Measurements from ENCODE around the gene MAPKAPK3.

MAPKAPK3 gene

DNA sequence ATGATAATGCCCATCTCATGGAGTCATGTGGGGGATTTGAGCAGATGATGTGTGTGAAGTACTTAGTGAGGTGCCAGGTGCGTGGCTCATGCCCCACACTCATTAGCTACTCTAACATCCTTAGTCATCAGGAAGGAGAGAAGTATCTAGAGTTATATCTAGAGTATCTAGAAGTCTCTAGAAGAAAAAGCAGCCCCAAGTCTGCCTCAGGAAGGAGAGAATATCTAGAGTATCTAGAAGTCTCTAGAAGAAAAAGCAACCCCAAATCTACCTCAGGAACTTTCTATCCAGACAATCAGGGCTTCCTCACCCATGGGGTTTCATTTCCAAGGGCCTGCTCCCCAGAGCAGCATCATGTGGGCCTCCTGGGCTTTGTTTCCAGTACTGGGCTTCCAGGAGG is 33.1 kb downstream of the MAPKAPK3 start:
- no peak overlapping the region for H3K4me3 ChIP-seq (ENCODE audit: low read depth, low read length)
- no peak for DNase-seq (ENCODE audit: low read depth)
- TF ChIP-seq, protein P1, sequence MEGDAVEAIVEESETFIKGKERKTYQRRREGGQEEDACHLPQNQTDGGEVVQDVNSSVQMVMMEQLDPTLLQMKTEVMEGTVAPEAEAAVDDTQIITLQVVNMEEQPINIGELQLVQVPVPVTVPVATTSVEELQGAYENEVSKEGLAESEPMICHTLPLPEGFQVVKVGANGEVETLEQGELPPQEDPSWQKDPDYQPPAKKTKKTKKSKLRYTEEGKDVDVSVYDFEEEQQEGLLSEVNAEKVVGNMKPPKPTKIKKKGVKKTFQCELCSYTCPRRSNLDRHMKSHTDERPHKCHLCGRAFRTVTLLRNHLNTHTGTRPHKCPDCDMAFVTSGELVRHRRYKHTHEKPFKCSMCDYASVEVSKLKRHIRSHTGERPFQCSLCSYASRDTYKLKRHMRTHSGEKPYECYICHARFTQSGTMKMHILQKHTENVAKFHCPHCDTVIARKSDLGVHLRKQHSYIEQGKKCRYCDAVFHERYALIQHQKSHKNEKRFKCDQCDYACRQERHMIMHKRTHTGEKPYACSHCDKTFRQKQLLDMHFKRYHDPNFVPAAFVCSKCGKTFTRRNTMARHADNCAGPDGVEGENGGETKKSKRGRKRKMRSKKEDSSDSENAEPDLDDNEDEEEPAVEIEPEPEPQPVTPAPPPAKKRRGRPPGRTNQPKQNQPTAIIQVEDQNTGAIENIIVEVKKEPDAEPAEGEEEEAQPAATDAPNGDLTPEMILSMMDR (conservative IDR thresholded peaks at IDR 0.05; ENCODE audit: low read depth, low read length) = no peak

DNA sequence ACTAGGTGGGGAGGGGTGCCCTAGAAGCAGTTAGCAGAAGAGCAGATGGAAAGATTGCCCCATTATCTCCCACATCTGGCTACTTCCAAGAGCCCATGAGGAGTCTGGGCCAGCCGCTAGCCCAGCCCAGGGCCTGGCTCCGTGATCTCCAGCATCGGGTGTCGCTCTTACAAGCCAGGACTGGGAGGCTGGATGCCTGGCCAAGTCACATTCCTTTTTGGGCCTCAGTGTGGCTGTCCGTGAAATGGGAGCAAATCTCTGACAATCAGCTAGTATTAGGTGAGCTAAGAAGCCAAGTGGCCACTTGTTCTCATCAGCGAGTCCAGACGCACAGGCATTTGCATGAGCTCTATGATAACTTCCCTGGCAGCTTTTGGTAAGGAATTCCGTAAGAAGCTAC is 34.5 kb downstream of the MAPKAPK3 start:
- no peak overlapping the region for H3K4me3 ChIP-seq (ENCODE audit: low read depth, low read length)
- no peak for DNase-seq (ENCODE audit: low read depth)
- TF ChIP-seq, protein P1 (conservative IDR thresholded peaks at IDR 0.05; ENCODE audit: low read depth, low read length) = no peak

DNA sequence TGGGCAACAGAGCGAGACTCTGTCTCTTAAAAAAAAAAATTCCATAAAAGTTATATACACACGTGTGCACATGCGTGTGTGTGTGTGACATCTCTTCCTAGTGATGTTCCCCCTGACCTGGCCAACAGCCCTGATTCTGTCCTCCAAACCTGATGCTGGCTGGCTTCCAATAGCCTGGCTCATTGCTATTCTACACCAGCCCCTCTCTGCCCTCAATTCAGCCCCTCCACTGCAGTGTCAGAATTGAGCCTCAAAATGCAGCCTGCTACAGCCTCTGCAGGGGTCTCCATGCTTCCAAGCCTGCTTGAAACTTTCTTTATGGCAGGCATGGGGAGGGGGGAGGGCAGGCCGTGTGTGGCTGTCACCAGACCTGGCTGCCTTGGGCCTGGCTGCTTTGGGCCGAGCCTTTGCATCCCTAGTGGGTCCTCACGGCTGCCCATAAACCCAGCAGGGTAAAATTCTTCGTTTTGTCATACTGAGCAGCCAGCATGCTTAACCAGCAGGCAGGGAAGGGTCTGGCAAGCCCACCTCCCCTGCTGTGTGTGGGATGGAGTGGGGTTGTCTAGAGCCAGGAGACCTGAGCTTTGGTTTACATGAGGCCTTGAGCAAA is 35.1 kb downstream of the MAPKAPK3 start:
- TF ChIP-seq, protein P1 (conservative IDR thresholded peaks at IDR 0.05; ENCODE audit: low read depth, low read length) = no peak
- no peak overlapping the region for H3K4me3 ChIP-seq (ENCODE audit: low read depth, low read length)
- DNase-seq (ENCODE audit: low read depth) = no peak

DNA sequence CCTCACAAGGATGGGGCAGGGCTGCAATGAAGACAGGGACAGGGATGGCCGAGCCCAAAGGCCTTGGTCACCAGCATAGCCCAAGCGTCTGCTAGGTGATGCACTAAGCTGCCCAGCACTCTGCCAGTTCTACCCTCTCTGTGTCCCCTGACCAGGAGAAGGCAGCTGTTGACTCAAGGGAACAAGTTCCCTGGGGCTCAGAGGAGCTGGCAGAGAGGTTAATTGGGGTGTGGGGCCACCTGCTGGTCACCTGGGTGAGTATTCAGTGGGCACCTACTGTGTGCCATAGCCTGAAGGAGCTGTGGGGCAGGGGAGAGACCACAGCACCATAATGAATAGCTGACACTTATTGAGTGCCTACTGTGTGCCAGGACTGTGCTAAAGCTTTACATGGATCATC is 35.8 kb downstream of the MAPKAPK3 start:
- no peak for DNase-seq (ENCODE audit: low read depth)
- no peak overlapping the region for H3K4me3 ChIP-seq (ENCODE audit: low read depth, low read length)
- TF ChIP-seq, protein P1 (conservative IDR thresholded peaks at IDR 0.05; ENCODE audit: low read depth, low read length) = peak; percentile 51

DNA sequence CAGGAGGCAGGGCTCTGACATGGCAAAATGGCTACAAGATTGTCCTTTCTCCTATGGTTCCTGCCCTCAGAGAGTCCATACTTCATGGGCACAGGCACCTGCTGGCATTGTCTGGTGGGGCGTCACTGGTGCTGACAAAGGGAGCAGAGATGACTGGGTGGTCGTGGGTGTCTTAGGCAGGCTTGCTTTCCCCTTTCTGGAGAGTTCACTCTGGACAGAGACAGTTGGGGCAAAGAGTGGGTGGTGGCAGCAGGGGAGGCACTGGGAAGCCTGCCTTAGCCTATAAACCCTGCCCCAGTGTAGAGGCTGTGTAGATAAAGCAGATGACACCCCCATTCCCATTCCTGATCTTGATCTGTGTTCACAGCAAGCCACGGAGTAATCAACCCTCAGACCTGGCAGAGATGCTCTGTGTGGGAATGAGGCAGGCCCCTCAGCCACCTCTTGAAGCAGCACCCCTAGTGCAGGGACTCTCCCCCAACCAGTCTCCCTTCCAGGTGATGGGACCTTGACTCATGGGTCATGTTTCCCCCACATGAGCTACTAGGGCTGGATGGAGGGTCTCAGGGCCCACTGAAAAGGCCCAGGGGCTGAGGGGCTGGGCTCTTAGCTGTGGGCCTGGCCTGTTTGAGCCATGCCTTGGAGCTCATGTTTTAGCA is 37.1 kb downstream of the MAPKAPK3 start:
- TF ChIP-seq, protein P1 (conservative IDR thresholded peaks at IDR 0.05; ENCODE audit: low read depth, low read length) = no peak
- no peak overlapping the region for H3K4me3 ChIP-seq (ENCODE audit: low read depth, low read length)
- no peak for DNase-seq (ENCODE audit: low read depth)

DNA sequence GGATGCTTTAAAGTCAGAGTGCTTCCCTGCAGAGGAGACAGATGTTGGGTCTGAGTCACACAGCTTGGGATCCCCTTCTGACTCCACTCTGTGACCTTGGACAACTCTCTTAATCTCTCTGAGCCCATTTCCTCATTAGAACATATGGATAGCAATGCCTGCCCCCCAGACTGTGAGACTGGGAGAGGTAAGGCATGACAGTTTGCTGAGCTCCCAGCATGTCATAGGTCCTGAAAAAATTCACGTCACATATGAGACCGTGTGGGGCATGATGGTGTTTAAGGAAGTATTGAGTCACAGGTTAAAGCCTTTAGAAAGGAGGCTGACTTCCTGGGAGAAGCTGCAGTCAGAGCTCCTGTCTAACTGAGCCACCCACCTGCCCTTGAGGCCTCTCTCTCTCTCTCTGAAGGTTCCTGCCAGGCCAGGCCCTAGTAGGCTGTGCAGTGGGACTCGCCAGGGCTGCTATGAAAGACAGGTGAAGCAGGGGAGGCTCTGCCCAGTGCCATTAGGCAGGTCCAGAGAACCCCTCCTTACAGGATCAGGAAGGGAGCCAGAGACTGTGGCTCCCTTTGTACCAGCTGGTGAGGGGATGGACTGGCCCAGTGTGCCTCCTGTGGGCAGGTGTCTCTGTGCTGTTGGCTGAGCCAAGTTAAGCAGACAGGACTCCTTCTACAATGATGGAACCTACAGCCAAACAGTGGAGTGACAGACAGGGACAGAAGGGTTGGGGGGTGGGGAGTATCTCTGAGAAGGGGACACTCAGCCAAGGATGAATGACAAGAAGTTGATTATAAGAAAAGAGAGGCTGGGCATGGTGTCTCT is 38.3 kb downstream of the MAPKAPK3 start:
- DNase-seq (ENCODE audit: low read depth) = peak; percentile 21
- TF ChIP-seq, protein P1 (conservative IDR thresholded peaks at IDR 0.05; ENCODE audit: low read depth, low read length) = no peak
- no peak overlapping the region for H3K4me3 ChIP-seq (ENCODE audit: low read depth, low read length)
